ENCODE measurements around the gene EEF1A2. TPM values are rescaled to one million over a fixed set of nuclear protein-coding genes. Genes with fewer than 3 reads are reported as not detected.

EEF1A2 gene
- total RNA-seq, 2 donors from 2014 or later = 21.0 to 23.1 TPM

- DNase-seq = no peak
- Histone ChIP-seq H3K36me3 (replicated peaks in 1 of 2; ENCODE audit: insufficient read depth in 1 of 2, low read depth in 2 of 2) (no peaks in the 10 kb centered on the region), H3K9me3 (no peaks in the 10 kb centered on the region), H3K4me3 (no peak overlapping the region), H3K27ac (no peak overlapping the region), H3K27me3 (peaks cover 0 to 7% of the 10 kb centered on the region in 2 donors), H3K4me1 (no peaks in the 10 kb centered on the region)
- TF ChIP-seq POLR2A (IDR thresholded peaks at IDR 0.05) (no peak), CTCF (IDR thresholded peaks at IDR 0.05) (no peak)
- 10 to 32% methylated on average over 1 to 2 of the region's 2 CpGs for WGBS, 2 donors
- intact Hi-C loops (cut with DNase I) = no loop called here
- no peak for ATAC-seq
Observed at GRCh38 chr20:63462244-63462643, 36.6 kb downstream of the EEF1A2 start.

- Histone ChIP-seq H3K4me3 (no peak overlapping the region), H3K36me3 (replicated peaks in 1 of 2; ENCODE audit: insufficient read depth in 1 of 2, low read depth in 2 of 2) (no peaks in the 10 kb centered on the region), H3K27ac (no peak overlapping the region), H3K27me3 (peaks cover 0 to 7% of the 10 kb centered on the region in 2 donors), H3K9me3 (no peaks in the 10 kb centered on the region), H3K4me1 (no peaks in the 10 kb centered on the region)
- TF ChIP-seq POLR2A (IDR thresholded peaks at IDR 0.05) (no peak), CTCF (IDR thresholded peaks at IDR 0.05) (no peak)
- peak in 1 of 4 donors; percentile 24 for DNase-seq
- ATAC-seq = no peak
- intact Hi-C loops (cut with DNase I) = no loop called here
- WGBS, 2 donors = 13 to 16% methylated on average over 13 to 22 of the region's 22 CpGs
Observed at GRCh38 chr20:63461104-63461763, 37.6 kb downstream of the EEF1A2 start.

GRCh38 chr20:63459070-63459380 lies 39.9 kb downstream of the EEF1A2 start:
- Histone ChIP-seq H3K4me1 (no peaks in the 10 kb centered on the region), H3K9me3 (no peaks in the 10 kb centered on the region), H3K27me3 (peaks cover 0 to 10% of the 10 kb centered on the region in 2 donors), H3K36me3 (replicated peaks in 1 of 2; ENCODE audit: insufficient read depth in 1 of 2, low read depth in 2 of 2) (no peaks in the 10 kb centered on the region), H3K4me3 (no peak overlapping the region), H3K27ac (no peak overlapping the region)
- no peak for TF ChIP-seq POLR2A (IDR thresholded peaks at IDR 0.05)
- TF ChIP-seq CTCF (IDR thresholded peaks at IDR 0.05) = no peak
- ATAC-seq (no peak), DNase-seq (no peak)
- intact Hi-C loops (cut with DNase I) = no loop called here
- WGBS, 2 donors = 56 to 70% methylated on average over 17 of the region's 17 CpGs

- WGBS, 2 donors = 78 to 81% methylated on average over 25 to 32 of the region's 36 CpGs
- H3K27ac ChIP-seq = no peak overlapping the region
- intact Hi-C loops (cut with DNase I) = no loop called here
- no peaks in the 10 kb centered on the region for H3K9me3 ChIP-seq
- H3K4me3 ChIP-seq = no peak overlapping the region
- no peak for TF ChIP-seq CTCF (IDR thresholded peaks at IDR 0.05)
- TF ChIP-seq POLR2A (IDR thresholded peaks at IDR 0.05) = no peak
- H3K27me3 ChIP-seq = peaks cover 0 to 10% of the 10 kb centered on the region in 2 donors
- H3K4me1 ChIP-seq = no peaks in the 10 kb centered on the region
- H3K36me3 ChIP-seq (replicated peaks in 1 of 2; ENCODE audit: insufficient read depth in 1 of 2, low read depth in 2 of 2) = no peaks in the 10 kb centered on the region
- ATAC-seq (no peak), DNase-seq (no peak)
Observed at GRCh38 chr20:63458170-63459069, 40.5 kb downstream of the EEF1A2 start.
